Measurements from ENCODE around the gene PTN. TPM values are rescaled to one million over a fixed set of nuclear protein-coding genes. Genes with fewer than 3 reads are reported as not detected.

Gene PTN
- total and polyA plus RNA-seq, 9 of the 15 experiments (the other 6 are each of a cell fraction or from before 2014, with no cell fraction given) = not detected

DNA sequence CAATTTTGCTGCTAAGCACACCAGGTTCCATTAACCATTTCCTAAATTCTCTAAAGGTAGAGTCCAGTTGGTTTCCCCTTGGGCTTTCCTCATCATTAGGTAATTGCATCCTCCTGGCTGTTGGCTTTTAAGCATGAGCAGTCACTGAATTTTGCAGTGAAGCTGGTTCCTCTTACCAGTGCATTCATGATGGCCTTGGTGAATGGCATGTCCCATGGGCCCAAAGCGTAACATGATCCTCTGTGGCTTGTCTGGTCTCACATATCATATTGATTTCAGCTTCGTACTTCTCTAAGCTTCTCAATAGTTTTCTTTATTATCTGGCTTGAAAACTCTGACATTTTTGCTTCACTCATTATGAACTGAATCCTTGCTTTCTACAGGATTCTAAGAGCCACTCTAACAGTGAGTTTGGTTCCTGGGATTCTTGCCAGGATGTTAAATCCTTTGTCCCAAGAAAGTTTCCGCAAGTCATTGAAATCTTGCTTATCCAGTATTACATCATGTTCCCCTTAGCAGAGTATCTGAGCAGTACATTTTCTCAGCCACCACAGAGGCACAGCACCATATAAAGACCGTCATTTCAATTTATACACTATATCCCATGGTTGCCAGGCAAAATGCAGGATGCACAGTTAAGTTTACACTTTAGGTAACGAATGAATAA lies 134.2 kb downstream of the PTN start:
- H3K9ac ChIP-seq (ENCODE audit: insufficient read depth in 1 of 2, low read depth in 2 of 2, low read length in 2 of 2) = no peak overlapping the region
- no peaks in the 10 kb centered on the region for H3K27me3 ChIP-seq (ENCODE audit: control insufficient read depth in 2 of 2, insufficient read depth in 2 of 2, low read length in 2 of 2)
- ChIA-PET CTCF (ENCODE audit: low intra/inter-chr PET ratio) (no interaction called here), POLR2A (no interaction called here)
- BruUV-seq (replicated peaks) = no TSS peak
- H3K27ac ChIP-seq (ENCODE audit: extremely low read depth, low read depth, low read length) = no peak overlapping the region
- no peaks in the 10 kb centered on the region for H3K4me1 ChIP-seq (replicated peaks in 1 of 2; ENCODE audit: control insufficient read depth in 2 of 2, insufficient read depth in 2 of 2, low read length in 2 of 2)
- DNase-seq (ENCODE audit: extremely low read depth in 1 of 4, low spot score in 3 of 4) (no peak), ATAC-seq (no peak), FAIRE-seq (no peak)
- 2% methylated on average over 5 of the region's 5 CpGs for WGBS (ENCODE audit: insufficient coverage, low coverage, missing lambda C conversion rate)
- intact Hi-C loops (cut with micrococcal nuclease) (no loop called here), in situ Hi-C loops (cut with MboI) (no loop called here)
- no peak overlapping the region for H2AFZ ChIP-seq (ENCODE audit: low read depth, low read length)
- no peak overlapping the region for H3K4me2 ChIP-seq (ENCODE audit: insufficient read depth, low read length)
- H3K4me3 ChIP-seq = no peak overlapping the region
- peaks cover 2% of the 10 kb centered on the region for H3K9me3 ChIP-seq (replicated peaks; ENCODE audit: control insufficient read depth, insufficient read depth, low read depth, low read length)
- no peaks in the 10 kb centered on the region for H3K79me2 ChIP-seq (ENCODE audit: control insufficient read depth, insufficient read depth, low read length)
- H3K9me1 ChIP-seq (ENCODE audit: control insufficient read depth, insufficient read depth, low read length) = no peaks in the 10 kb centered on the region
- H3K36me3 ChIP-seq (ENCODE audit: control insufficient read depth, insufficient read depth, low read length) = no peaks in the 10 kb centered on the region
- H4K20me1 ChIP-seq (replicated peaks; ENCODE audit: control insufficient read depth, insufficient read depth, low read length) = no peaks in the 10 kb centered on the region
- TF ChIP-seq ATF2 (CRISPR knock-in tag; IDR thresholded peaks at IDR 0.05) = no peak
- no peak for TF ChIP-seq KLF6 (CRISPR knock-in tag; IDR thresholded peaks at IDR 0.05; ENCODE audit: borderline replicate concordance)
- no peak for TF ChIP-seq ZNF695 (CRISPR knock-in tag; IDR thresholded peaks at IDR 0.05)
- no peak for TF ChIP-seq MAFK (IDR thresholded peaks at IDR 0.05; ENCODE audit: low read length)
- TF ChIP-seq FOSL1 (tag; conservative IDR thresholded peaks at IDR 0.05) = no peak
- TF ChIP-seq SPI1 (IDR thresholded peaks at IDR 0.05; ENCODE audit: borderline replicate concordance, low read depth, low read length) = no peak
- no peak for TF ChIP-seq ASH1L (IDR thresholded peaks at IDR 0.05; ENCODE audit: borderline replicate concordance, low read depth, partially characterized antibody)
- TF ChIP-seq SAFB (IDR thresholded peaks at IDR 0.05; ENCODE audit: borderline replicate concordance, low read depth, low read length) = no peak
- TF ChIP-seq GMEB1 (CRISPR knock-in tag; IDR thresholded peaks at IDR 0.05) = no peak
- no peak for TF ChIP-seq CUX1 (CRISPR knock-in tag; IDR thresholded peaks at IDR 0.05)
- TF ChIP-seq, protein P1, sequence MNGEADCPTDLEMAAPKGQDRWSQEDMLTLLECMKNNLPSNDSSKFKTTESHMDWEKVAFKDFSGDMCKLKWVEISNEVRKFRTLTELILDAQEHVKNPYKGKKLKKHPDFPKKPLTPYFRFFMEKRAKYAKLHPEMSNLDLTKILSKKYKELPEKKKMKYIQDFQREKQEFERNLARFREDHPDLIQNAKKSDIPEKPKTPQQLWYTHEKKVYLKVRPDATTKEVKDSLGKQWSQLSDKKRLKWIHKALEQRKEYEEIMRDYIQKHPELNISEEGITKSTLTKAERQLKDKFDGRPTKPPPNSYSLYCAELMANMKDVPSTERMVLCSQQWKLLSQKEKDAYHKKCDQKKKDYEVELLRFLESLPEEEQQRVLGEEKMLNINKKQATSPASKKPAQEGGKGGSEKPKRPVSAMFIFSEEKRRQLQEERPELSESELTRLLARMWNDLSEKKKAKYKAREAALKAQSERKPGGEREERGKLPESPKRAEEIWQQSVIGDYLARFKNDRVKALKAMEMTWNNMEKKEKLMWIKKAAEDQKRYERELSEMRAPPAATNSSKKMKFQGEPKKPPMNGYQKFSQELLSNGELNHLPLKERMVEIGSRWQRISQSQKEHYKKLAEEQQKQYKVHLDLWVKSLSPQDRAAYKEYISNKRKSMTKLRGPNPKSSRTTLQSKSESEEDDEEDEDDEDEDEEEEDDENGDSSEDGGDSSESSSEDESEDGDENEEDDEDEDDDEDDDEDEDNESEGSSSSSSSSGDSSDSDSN (IDR thresholded peaks at IDR 0.05; ENCODE audit: borderline replicate concordance in 1 of 2, low read depth in 2 of 2, low read length in 2 of 2) = no peak
